Endothelial cell of umbilical vein (primary cell): ENCODE data around the gene WDR37. TPM values are rescaled to one million over a fixed set of nuclear protein-coding genes. Genes with fewer than 3 reads are reported as not detected.

Source experiments
- BruUV-seq: library from RNA; stranded (reverse); fragments of 400-500 nt; replicated peaks from 2 replicates; lab custom pipeline; 2021; lab: Mats Ljungman, UMichigan
- CTCF ChIA-PET: fragments of 300-600, 350-600 bp; sonication (Branson Sonifier 250); formaldehyde crosslinking; loops from one replicate; lab custom pipeline; 2021; ENCODE audit warnings: antibody characterized with exemption, inconsistent platforms; lab: Charles Lee
- POLR2A ChIA-PET: fragments of 300-600, 350-600 bp; sonication (Branson Sonifier 250); formaldehyde crosslinking; loops from one replicate; lab custom pipeline; 2021; ENCODE audit warnings: antibody characterized with exemption, inconsistent platforms; lab: Charles Lee
- DNase-seq: peaks from one replicate; pipeline ENCODE4 v3.0.0-alpha.2; 2011; ENCODE audit warnings: low read depth, low spot score
- FAIRE-seq: peaks from 2 replicates; lab custom pipeline; 2011; peaks lifted over from hg19 to GRCh38; lab: Jason Lieb, UNC
- H2AFZ ChIP-seq: 2 replicates; pipeline ENCODE4 v1.6.0; 2012; ENCODE audit warnings: low read depth, low read length, control low read depth, inconsistent platforms
- H3K27ac ChIP-seq: 2 replicates; pipeline ENCODE4 v1.5.1; 2011; ENCODE audit warnings: low read depth, mild to moderate bottlenecking, control low read depth, low read length, moderate library complexity; ENCODE audit not compliant: insufficient read depth
- H3K27me3 ChIP-seq, 2 experiments: 2 replicates each; pipeline versions ENCODE4 v1.6.0 to v1.6.1; 2011; ENCODE audit warnings: low read length in 2 of 2, mixed read lengths in 1 of 2; ENCODE audit not compliant: control insufficient read depth in 2 of 2, insufficient read depth in 2 of 2
- H3K36me3 ChIP-seq, 2 experiments: 2 replicates in 1 of 2; 3 replicates in 1 of 2; pipeline ENCODE4 v1.5.1; 2011; ENCODE audit warnings: low read length in 2 of 2, mild to moderate bottlenecking in 1 of 2, moderate library complexity in 1 of 2; ENCODE audit not compliant: control insufficient read depth in 2 of 2, insufficient read depth in 2 of 2; ENCODE audit errors: extremely low read depth in 1 of 2
- H3K4me1 ChIP-seq: 3 replicates; pipeline ENCODE4 v1.5.1; 2011; ENCODE audit warnings: mild to moderate bottlenecking, low read length; ENCODE audit not compliant: control insufficient read depth, insufficient read depth; ENCODE audit errors: extremely low read depth
- H3K4me2 ChIP-seq: 2 replicates; pipeline ENCODE4 v1.6.1; 2011; ENCODE audit warnings: low read length, control low read depth, mixed read lengths; ENCODE audit not compliant: insufficient read depth
- H3K4me3 ChIP-seq, 3 experiments: fragments of 200-600 bp in 1 of 3; sonication (generic), shearing (Covaris generic) in 1 of 3; replicated peaks in 1 of 3; 2 replicates each; pipeline ENCODE4 v1.5.1; 2011 to 2016; ENCODE audit warnings: control low read depth in 3 of 3, low read length in 3 of 3, mild to moderate bottlenecking in 2 of 3, inconsistent platforms in 1 of 3, low read depth in 1 of 3, moderate library complexity in 1 of 3; ENCODE audit not compliant: insufficient read depth in 1 of 3
- H3K79me2 ChIP-seq: 2 replicates; pipeline ENCODE4 v1.6.0; 2012; ENCODE audit warnings: low read length, inconsistent platforms; ENCODE audit not compliant: control insufficient read depth, insufficient read depth
- H3K9ac ChIP-seq: replicated peaks from 2 replicates; pipeline ENCODE3; 2011; ENCODE audit warnings: low read length, control low read depth; ENCODE audit not compliant: insufficient read depth; ENCODE audit errors: extremely low read depth
- H3K9me1 ChIP-seq: replicated peaks from 3 replicates; pipeline ENCODE4 v1.6.0; 2011; ENCODE audit warnings: mild to moderate bottlenecking, low read length; ENCODE audit not compliant: control insufficient read depth, insufficient read depth; ENCODE audit errors: extremely low read depth
- H3K9me3 ChIP-seq: replicated peaks from 2 replicates; pipeline ENCODE4 v1.5.1; 2012; ENCODE audit warnings: low read length, inconsistent platforms; ENCODE audit not compliant: control insufficient read depth, insufficient read depth
- H4K20me1 ChIP-seq: replicated peaks from 2 replicates; pipeline ENCODE3; 2011; ENCODE audit warnings: mild to moderate bottlenecking, low read length; ENCODE audit not compliant: control insufficient read depth, insufficient read depth; ENCODE audit errors: extremely low read depth
- EZH2 ChIP-seq: IDR thresholded peaks from 2 replicates; pipeline ENCODE4 v1.6.1; 2012; ENCODE audit warnings: borderline replicate concordance, low read depth, mild to moderate bottlenecking, moderate library complexity, low read length, inconsistent platforms; ENCODE audit not compliant: severe bottlenecking
- FOS ChIP-seq: IDR thresholded peaks from 2 replicates; pipeline ENCODE4 v1.6.1; 2011; ENCODE audit warnings: mild to moderate bottlenecking, low read length, moderate library complexity, borderline replicate concordance; ENCODE audit not compliant: insufficient read depth
- GATA2 ChIP-seq: IDR thresholded peaks from 2 replicates; pipeline ENCODE4 v1.7.0; 2011; ENCODE audit warnings: low read depth, mild to moderate bottlenecking, moderate library complexity, mixed read lengths, low read length; ENCODE audit not compliant: insufficient read length, insufficient read depth
- JUN ChIP-seq: IDR thresholded peaks from 2 replicates; pipeline ENCODE4 v1.6.1; 2011; ENCODE audit warnings: borderline replicate concordance, low read depth; ENCODE audit not compliant: insufficient read length, insufficient read depth
- MYC ChIP-seq: IDR thresholded peaks from one replicate; pipeline ENCODE4 v1.6.1; 2011; ENCODE audit warnings: mild to moderate bottlenecking, low read depth, low read length
- POLR2A ChIP-seq: IDR thresholded peaks from 2 replicates; pipeline ENCODE4 v1.6.1; 2012; ENCODE audit warnings: low read depth, mild to moderate bottlenecking, control low read depth, low read length
- POLR2AphosphoS5 ChIP-seq: IDR thresholded peaks from 2 replicates; pipeline ENCODE4 v1.6.1; 2012; ENCODE audit warnings: low read depth, mild to moderate bottlenecking, control low read depth, low read length, moderate library complexity; ENCODE audit not compliant: insufficient read depth
- dilution Hi-C: fragments of 300-500 bp; cut with MboI; formaldehyde crosslinking; loops from one replicate; pipeline ENCODE4 v1.15.0; 2019; ENCODE audit warnings: low sequenced_read_pairs; ENCODE audit not compliant: extremely low pct_ligation_motif_present
- intact Hi-C: fragments of 100-400 bp; cut with micrococcal nuclease; formaldehyde crosslinking; loops from one replicate; pipeline ENCODE4 v1.10.0; 2022
- polyA plus RNA-seq, 4 experiments: library from polyadenylated mRNA; depleted of rRNA in 3 of 4; stranded (reverse) in 3 of 4; unstranded in 1 of 4; fragments of >200 nt; gene quantifications; 2 replicates each; pipeline versions ENCODE4 v1.2.1 to v1.2.3, GENCODE V29; 2011 to 2012; ENCODE audit warnings: missing spikeins in 1 of 4
- total RNA-seq: library from RNA; stranded (reverse); gene quantifications from 2 replicates; pipeline ENCODE4 v1.2.3, GENCODE V29; 2021
- TF ChIP-seq, protein P1 (sequence below), 2 donors: IDR thresholded peaks; 1 replicate in 1 of 2; 2 replicates in 1 of 2; pipeline ENCODE4 v1.5.1; 2011; ENCODE audit warnings: low read length in 2 of 2, mild to moderate bottlenecking in 2 of 2, moderate library complexity in 2 of 2, control low read depth in 1 of 2, inconsistent platforms in 1 of 2, low read depth in 1 of 2; ENCODE audit not compliant: insufficient read depth in 1 of 2; ENCODE audit errors: extremely low read depth in 1 of 2
- TF ChIP-seq, protein P2 (sequence below): IDR thresholded peaks from 2 replicates; pipeline ENCODE4 v1.6.1; 2011; ENCODE audit not compliant: insufficient read depth, insufficient read length

The WDR37 gene
- total and polyA plus RNA-seq, 2 donors (not counting 3 experiments of a cell fraction or from before 2014, with no cell fraction given) = 21.7 to 25.5 TPM

DNA sequence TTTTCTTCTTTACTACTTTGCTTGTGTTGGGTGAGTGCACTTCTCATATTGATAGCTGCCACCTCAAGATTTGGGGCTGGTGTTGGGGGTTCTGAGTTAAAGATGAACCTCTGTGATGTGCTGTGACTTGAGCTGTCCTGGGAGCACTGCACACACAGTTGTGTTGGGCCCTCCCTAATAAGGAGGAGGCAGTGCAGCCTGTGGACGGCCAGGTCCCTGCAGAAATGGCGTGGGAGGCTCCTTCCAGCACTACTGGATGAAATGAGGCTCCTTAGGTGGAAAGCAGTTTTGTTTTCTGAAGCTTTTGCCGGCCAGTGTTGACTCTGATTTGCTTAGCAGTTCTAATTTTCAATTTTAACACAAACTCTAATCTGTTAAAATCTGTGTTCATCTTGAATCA lies 44.0 kb downstream of the WDR37 start:
- Histone ChIP-seq H3K27ac (no peak overlapping the region), H4K20me1 (no peaks in the 10 kb centered on the region), H3K9ac (no peak overlapping the region), H3K9me1 (no peaks in the 10 kb centered on the region), H2AFZ (no peak overlapping the region), H3K4me3 (no peak overlapping the region), H3K27me3 (no peaks in the 10 kb centered on the region), H3K9me3 (no peaks in the 10 kb centered on the region), H3K36me3 (peaks cover 4 to 39% of the 10 kb centered on the region in 2 experiments), H3K79me2 (peaks cover 2% of the 10 kb centered on the region), H3K4me2 (no peak overlapping the region), H3K4me1 (no peaks in the 10 kb centered on the region)
- TF ChIP-seq POLR2A (no peak), MYC (no peak), FOS (no peak), EZH2 (no peak), POLR2AphosphoS5 (no peak), JUN (no peak), GATA2 (no peak)
- TF ChIP-seq, protein P1, sequence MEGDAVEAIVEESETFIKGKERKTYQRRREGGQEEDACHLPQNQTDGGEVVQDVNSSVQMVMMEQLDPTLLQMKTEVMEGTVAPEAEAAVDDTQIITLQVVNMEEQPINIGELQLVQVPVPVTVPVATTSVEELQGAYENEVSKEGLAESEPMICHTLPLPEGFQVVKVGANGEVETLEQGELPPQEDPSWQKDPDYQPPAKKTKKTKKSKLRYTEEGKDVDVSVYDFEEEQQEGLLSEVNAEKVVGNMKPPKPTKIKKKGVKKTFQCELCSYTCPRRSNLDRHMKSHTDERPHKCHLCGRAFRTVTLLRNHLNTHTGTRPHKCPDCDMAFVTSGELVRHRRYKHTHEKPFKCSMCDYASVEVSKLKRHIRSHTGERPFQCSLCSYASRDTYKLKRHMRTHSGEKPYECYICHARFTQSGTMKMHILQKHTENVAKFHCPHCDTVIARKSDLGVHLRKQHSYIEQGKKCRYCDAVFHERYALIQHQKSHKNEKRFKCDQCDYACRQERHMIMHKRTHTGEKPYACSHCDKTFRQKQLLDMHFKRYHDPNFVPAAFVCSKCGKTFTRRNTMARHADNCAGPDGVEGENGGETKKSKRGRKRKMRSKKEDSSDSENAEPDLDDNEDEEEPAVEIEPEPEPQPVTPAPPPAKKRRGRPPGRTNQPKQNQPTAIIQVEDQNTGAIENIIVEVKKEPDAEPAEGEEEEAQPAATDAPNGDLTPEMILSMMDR (IDR thresholded peaks at IDR 0.05; ENCODE audit: extremely low read depth in 1 of 2, insufficient read depth in 1 of 2, low read depth in 1 of 2, low read length in 2 of 2) = no peak
- TF ChIP-seq, protein P2, sequence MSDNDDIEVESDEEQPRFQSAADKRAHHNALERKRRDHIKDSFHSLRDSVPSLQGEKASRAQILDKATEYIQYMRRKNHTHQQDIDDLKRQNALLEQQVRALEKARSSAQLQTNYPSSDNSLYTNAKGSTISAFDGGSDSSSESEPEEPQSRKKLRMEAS = no peak
- dilution Hi-C loops (no loop called here), intact Hi-C loops (no loop called here)
- FAIRE-seq = no peak
- no peak for DNase-seq
- ChIA-PET CTCF (no interaction called here), POLR2A (no interaction called here)
- no TSS peak for BruUV-seq
